Colonic mucosa (tissue), 4 donors: Measurements from ENCODE around the gene ZSWIM5. TPM values are rescaled to one million over a fixed set of nuclear protein-coding genes. Genes with fewer than 3 reads are reported as not detected.

Source experiments
- DNase-seq: peaks from one replicate; pipeline ENCODE4 v3.0.0-alpha.2; 2020
- H3K27ac ChIP-seq: fragments of 200-600 bp; one replicate; pipeline ENCODE4 v1.8.0; 2021
- H3K27me3 ChIP-seq: fragments of 200-600 bp; one replicate; pipeline ENCODE4 v1.8.0; 2021
- H3K36me3 ChIP-seq: fragments of 200-600 bp; one replicate; pipeline ENCODE4 v1.8.0; 2021
- H3K4me1 ChIP-seq: fragments of 200-600 bp; one replicate; pipeline ENCODE4 v1.8.0; 2021; ENCODE audit warnings: mild to moderate bottlenecking
- H3K4me3 ChIP-seq: fragments of 200-600 bp; one replicate; pipeline ENCODE4 v1.8.0; 2021
- H3K9ac ChIP-seq, 2 donors: one replicate each; pipeline ENCODE4 v1.7.0; 2013; ENCODE audit warnings: control low read depth in 2 of 2, low read depth in 2 of 2, low read length in 2 of 2
- H3K9me3 ChIP-seq: fragments of 200-600 bp; one replicate; pipeline ENCODE4 v1.8.0; 2021
- intact Hi-C: fragments of 100-400 bp; cut with DNase I; formaldehyde crosslinking; loops from one replicate; pipeline ENCODE4 v1.14.1; 2022
- total RNA-seq, 2 donors: library from RNA; stranded (reverse); fragmentation: NEBNext Ultra II Directional in 1 of 2; extraction: Animal tissue kit (Norgen Biotek cat#: 25700) in 1 of 2; gene quantifications; one replicate each; pipeline ENCODE4 v1.2.1, GENCODE V29; 2021
- TF ChIP-seq, protein P1 (sequence below): fragments of 200-600 bp; IDR thresholded peaks from one replicate; pipeline ENCODE4 v1.8.0; 2022; ENCODE audit warnings: antibody characterized with exemption, mild to moderate bottlenecking
- donor health status: healthy.
- donor health status: DM: no; HTN: no; CAD: no.
- donor health status: DM: no; HTN: no; CAD: no.

The ZSWIM5 gene
- total RNA-seq, 2 donors from 2014 or later = 9.0 to 9.7 TPM

DNA sequence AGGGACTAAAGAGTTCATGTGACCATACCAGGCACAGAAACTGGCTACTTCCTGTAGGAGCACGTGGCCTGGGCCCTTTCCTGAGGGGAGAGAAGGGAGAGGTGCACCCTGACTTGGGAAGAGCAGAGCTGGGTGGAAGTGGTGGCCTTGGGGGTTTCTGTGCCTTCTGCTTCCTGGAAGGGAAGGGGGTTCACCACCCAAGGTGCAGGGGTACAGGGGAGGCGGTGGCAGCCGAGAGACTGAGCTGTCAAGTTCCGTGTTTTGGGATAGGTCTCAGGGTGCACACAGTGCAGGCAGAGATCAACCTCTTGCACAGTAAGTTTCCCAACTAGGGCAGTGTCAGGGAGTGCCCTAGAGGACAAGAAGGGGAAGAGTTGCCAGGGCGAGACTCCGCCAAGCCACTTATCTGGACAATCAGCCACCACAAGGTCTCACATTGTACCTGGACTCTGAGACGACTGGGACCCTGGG lies 205.4 kb downstream of the ZSWIM5 start:
- Histone ChIP-seq H3K36me3 (peaks cover 15% of the 10 kb centered on the region), H3K27ac (no peak overlapping the region), H3K27me3 (no peaks in the 10 kb centered on the region), H3K4me3 (no peak overlapping the region), H3K4me1 (no peaks in the 10 kb centered on the region), H3K9me3 (no peaks in the 10 kb centered on the region), H3K9ac (no peak overlapping the region)
- TF ChIP-seq, protein P1, sequence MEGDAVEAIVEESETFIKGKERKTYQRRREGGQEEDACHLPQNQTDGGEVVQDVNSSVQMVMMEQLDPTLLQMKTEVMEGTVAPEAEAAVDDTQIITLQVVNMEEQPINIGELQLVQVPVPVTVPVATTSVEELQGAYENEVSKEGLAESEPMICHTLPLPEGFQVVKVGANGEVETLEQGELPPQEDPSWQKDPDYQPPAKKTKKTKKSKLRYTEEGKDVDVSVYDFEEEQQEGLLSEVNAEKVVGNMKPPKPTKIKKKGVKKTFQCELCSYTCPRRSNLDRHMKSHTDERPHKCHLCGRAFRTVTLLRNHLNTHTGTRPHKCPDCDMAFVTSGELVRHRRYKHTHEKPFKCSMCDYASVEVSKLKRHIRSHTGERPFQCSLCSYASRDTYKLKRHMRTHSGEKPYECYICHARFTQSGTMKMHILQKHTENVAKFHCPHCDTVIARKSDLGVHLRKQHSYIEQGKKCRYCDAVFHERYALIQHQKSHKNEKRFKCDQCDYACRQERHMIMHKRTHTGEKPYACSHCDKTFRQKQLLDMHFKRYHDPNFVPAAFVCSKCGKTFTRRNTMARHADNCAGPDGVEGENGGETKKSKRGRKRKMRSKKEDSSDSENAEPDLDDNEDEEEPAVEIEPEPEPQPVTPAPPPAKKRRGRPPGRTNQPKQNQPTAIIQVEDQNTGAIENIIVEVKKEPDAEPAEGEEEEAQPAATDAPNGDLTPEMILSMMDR = no peak
- intact Hi-C loops = no loop called here
- no peak for DNase-seq

DNA sequence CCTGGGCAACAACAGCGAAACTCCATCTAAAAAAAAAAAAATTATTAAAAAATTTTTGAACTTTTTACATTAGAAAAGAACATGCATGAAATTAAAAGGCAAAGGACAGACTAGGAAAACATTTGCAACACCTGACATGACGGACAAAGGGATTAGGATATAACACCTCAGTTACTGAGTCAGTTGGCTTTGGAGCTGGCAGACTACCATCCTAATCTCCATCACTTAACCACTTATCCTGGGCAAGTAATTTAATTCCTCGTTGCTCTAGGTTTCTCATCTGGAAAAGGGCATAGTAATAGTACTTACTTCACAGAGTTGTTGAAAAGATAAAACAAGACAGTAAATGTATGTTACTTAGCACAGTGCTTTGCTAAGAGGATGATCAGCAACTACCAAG lies 207.2 kb downstream of the ZSWIM5 start:
- intact Hi-C loops = no loop called here

DNA sequence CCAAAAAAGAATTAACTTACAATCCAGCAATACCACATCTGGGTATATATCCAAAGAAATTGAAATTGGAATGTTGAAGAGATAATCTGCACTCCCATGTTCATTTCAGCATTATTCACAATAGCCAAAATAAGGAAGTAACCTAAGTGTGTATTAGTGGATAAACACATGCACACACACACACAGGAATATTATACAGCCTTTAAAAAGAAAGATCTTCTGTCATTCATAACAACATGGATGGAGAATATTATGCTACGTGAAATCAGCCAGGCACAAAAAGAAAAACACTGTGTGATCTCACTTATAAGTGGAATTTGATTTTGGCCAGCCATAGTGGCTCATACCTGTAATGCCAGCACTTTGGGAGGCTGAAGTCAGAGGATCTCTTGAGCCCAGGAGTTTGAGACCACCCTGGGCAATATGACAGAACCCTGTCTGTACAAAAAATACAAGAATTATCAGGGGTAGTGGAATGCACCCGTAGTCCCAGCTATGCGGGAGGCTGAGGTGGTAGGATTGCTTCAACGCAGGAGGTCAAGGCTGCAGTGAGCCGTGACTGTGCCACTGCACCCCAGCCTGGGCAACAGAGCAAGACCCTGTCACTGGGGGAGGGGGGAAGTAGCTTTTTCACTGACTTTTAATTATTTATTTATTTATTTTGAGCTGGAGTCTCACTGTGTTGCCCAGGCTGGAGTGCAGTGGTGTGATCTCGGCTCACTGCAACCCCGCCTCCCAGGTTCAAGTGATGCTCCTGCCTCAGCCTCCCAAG lies 210.8 kb downstream of the ZSWIM5 start:
- no peaks in the 10 kb centered on the region for H3K27me3 ChIP-seq
- no peak overlapping the region for H3K4me3 ChIP-seq
- DNase-seq = no peak
- no peaks in the 10 kb centered on the region for H3K4me1 ChIP-seq
- no peaks in the 10 kb centered on the region for H3K9me3 ChIP-seq
- no peak overlapping the region for H3K27ac ChIP-seq
- intact Hi-C loops = no loop called here
- TF ChIP-seq, protein P1 = no peak
- no peaks in the 10 kb centered on the region for H3K36me3 ChIP-seq
- H3K9ac ChIP-seq = no peak overlapping the region

More for the DNA sequence above, 207.2 kb downstream of the ZSWIM5 start:
- Histone ChIP-seq H3K9me3 (no peaks in the 10 kb centered on the region), H3K27ac (no peak overlapping the region), H3K4me1 (no peaks in the 10 kb centered on the region), H3K36me3 (peaks cover 7% of the 10 kb centered on the region), H3K9ac (no peak overlapping the region), H3K27me3 (no peaks in the 10 kb centered on the region), H3K4me3 (no peak overlapping the region)
- no peak for DNase-seq
- TF ChIP-seq, protein P1 = no peak

DNA sequence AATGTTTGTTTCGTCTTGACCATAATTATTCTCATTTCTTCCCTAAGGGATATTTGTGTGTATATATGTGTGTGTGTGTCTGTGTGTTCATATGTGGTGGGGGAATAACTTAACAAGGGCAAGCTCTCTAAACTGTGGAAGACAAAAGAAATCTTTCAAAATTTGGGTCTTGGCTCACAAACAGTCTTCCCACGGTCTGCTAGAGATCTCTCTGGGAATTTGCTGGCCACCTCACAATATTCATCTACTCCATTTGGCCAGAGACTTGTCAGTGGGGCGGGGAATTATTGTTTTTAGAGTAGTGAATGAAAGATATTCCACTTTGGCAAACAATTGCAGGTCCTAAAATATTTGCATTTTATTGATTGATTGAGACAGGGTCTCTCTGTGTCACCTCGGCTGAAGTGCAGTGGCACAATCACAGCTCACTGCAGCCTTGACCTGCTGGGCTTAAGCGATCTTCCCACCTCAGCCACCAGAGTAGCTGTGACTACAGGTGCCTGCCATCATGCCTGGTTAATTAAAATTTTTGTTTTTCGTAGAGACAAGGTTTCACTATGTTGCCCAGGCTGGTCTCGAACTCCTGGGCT lies 212.0 kb downstream of the ZSWIM5 start:
- no peak overlapping the region for H3K4me3 ChIP-seq
- no peaks in the 10 kb centered on the region for H3K9me3 ChIP-seq
- TF ChIP-seq, protein P1 = no peak
- intact Hi-C loops = no loop called here
- H3K9ac ChIP-seq = no peak overlapping the region
- H3K4me1 ChIP-seq = no peaks in the 10 kb centered on the region
- DNase-seq = no peak
- no peak overlapping the region for H3K27ac ChIP-seq
- no peaks in the 10 kb centered on the region for H3K36me3 ChIP-seq
- no peaks in the 10 kb centered on the region for H3K27me3 ChIP-seq

DNA sequence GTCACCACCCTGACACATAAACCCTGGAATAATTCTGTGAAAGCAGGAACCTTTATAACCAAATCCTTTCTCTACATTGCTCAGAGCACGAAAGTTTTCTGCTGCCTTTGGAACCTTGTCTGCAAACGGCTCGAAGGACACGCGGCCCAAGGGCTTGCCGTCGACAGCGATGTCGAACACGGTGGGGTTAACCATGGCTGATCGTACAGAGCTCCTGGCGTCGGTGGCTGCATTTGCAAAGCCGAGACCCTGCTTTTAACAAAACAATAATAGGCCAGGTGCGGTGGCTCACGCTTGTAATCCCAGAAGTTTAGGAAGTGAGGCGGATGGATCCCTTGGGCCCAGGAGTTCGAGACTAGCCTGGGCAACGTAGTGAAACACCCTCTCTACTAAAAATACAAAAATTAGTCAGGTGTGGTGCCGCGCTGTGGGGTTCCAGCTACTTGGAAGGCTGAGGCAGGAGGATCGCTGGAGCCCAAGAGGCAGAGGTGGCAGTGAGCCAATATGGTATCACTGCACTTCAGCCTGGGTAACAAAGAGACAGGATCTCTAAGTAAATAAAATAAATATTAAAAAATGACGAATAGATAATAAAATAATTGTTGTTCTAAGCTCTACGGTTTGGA lies 217.8 kb downstream of the ZSWIM5 start:
- Histone ChIP-seq H3K4me1 (peaks cover 4% of the 10 kb centered on the region), H3K9ac (no peak overlapping the region), H3K4me3 (no peak overlapping the region), H3K27me3 (no peaks in the 10 kb centered on the region), H3K9me3 (no peaks in the 10 kb centered on the region), H3K36me3 (no peaks in the 10 kb centered on the region), H3K27ac (no peak overlapping the region)
- TF ChIP-seq, protein P1 = no peak
- intact Hi-C loops = no loop called here
- DNase-seq = no peak
